MCF 10A (cell line): ENCODE measurements around the gene FIS1. TPM values are rescaled to one million over a fixed set of nuclear protein-coding genes. Genes with fewer than 3 reads are reported as not detected.
"Not testable (repeated sequence)": the region's sequence is repeated elsewhere in the genome, so short reads cannot be mapped to it uniquely, and the experiment has no call there.

Source experiments
- BruUV-seq: library from RNA; stranded (reverse); fragments of 400-500 nt; replicated peaks from 2 replicates; lab custom pipeline; 2021; lab: Mats Ljungman, UMichigan
- CTCF ChIA-PET: fragments of 300-600 bp; sonication (Branson Sonifier 250); formaldehyde crosslinking; extraction: SDS; loops from one replicate; lab custom pipeline; 2021; ENCODE audit warnings: antibody characterized with exemption, inconsistent platforms; lab: Yijun Ruan, JAX
- POLR2A ChIA-PET: fragments of 300-600, 350-650 bp; sonication (Branson Sonifier 250); formaldehyde crosslinking; extraction: SDS; loops from one replicate; lab custom pipeline; 2020; ENCODE audit warnings: antibody characterized with exemption, inconsistent platforms; lab: Yijun Ruan, JAX
- DNase-seq: peaks from one replicate; pipeline ENCODE4 v3.0.0-alpha.2; 2018; ENCODE audit not compliant: unreplicated experiment
- H3K27ac Mint-ChIP-seq: one replicate; pipeline ENCODE4 v1.8.0; 2022; ENCODE audit warnings: mild to moderate bottlenecking, low read depth, mixed read lengths; ENCODE audit not compliant: unreplicated experiment
- H3K27me3 Mint-ChIP-seq: one replicate; pipeline ENCODE4 v1.8.0; 2022; ENCODE audit warnings: mixed read lengths; ENCODE audit not compliant: insufficient read depth, unreplicated experiment
- H3K36me3 Mint-ChIP-seq: one replicate; pipeline ENCODE4 v1.8.0; 2022; ENCODE audit warnings: mild to moderate bottlenecking, moderate library complexity, mixed read lengths; ENCODE audit not compliant: insufficient read depth, unreplicated experiment
- H3K4me1 Mint-ChIP-seq: one replicate; pipeline ENCODE4 v1.8.0; 2022; ENCODE audit warnings: mixed read lengths; ENCODE audit not compliant: insufficient read depth, unreplicated experiment
- H3K4me3 Mint-ChIP-seq: one replicate; pipeline ENCODE4 v1.8.0; 2022; ENCODE audit warnings: mild to moderate bottlenecking, moderate library complexity, mixed read lengths; ENCODE audit not compliant: unreplicated experiment
- H3K9me3 Mint-ChIP-seq: one replicate; pipeline ENCODE4 v1.8.0; 2022; ENCODE audit warnings: mixed read lengths; ENCODE audit not compliant: unreplicated experiment
- CTCF ChIP-seq: fragments of 200-600 bp; IDR thresholded peaks from one replicate; pipeline ENCODE4 v1.8.0; 2022; ENCODE audit warnings: antibody characterized with exemption, mild to moderate bottlenecking; ENCODE audit not compliant: unreplicated experiment
- intact Hi-C: fragments of 100-400 bp; cut with micrococcal nuclease; formaldehyde crosslinking; loops from 2 replicates; pipeline ENCODE4 v1.14.1; 2022
- total RNA-seq: library from RNA; stranded (reverse); gene quantifications from 2 replicates; pipeline ENCODE4 v1.2.3, GENCODE V29; 2022

Gene FIS1
- total RNA-seq, 1 experiment from 2014 or later: 213 TPM

- Mint-ChIP-seq H3K36me3 (no peaks in the 10 kb centered on the region), H3K9me3 (no peaks in the 10 kb centered on the region), H3K4me1 (no peaks in the 10 kb centered on the region), H3K27me3 (no peaks in the 10 kb centered on the region), H3K4me3 (no peak overlapping the region), H3K27ac (no peak overlapping the region)
- BruUV-seq: no TSS peak
- TF ChIP-seq CTCF: no peak
- DNase-seq: no peak
- ChIA-PET CTCF (interaction anchor here (0.9 to 2.1 kb wide), 4 partner anchors 10 to 21 kb away, joined by 3 to 10 read pairs (median 3); no protein-coding TSS in a partner anchor), POLR2A (interaction anchor here (0.6 kb wide), 1 partner anchor 56 kb away, joined by 3 read pairs; the partner anchor contains the start of gene IFT22)
- intact Hi-C loops: no loop called here
Observed at GRCh38 chr7:101265622-101266516, 21.0 kb upstream of the FIS1 start.

GRCh38 chr7:101264102-101264706 is 19.3 kb upstream of the FIS1 start:
- BruUV-seq, H3K9me3 Mint-ChIP-seq, intact Hi-C loops, H3K4me3 Mint-ChIP-seq, H3K36me3 Mint-ChIP-seq, H3K27ac Mint-ChIP-seq, H3K4me1 Mint-ChIP-seq, H3K27me3 Mint-ChIP-seq: not testable (repeated sequence)
- ChIA-PET CTCF (interaction anchor here (0.5 to 2.1 kb wide), 2 partner anchors 19 to 206 kb away, joined by 3 to 10 read pairs; no protein-coding TSS in a partner anchor), POLR2A (interaction anchor here (0.7 kb wide), 1 partner anchor 20 kb away, joined by 3 read pairs; no protein-coding TSS in a partner anchor)
- DNase-seq: peak; percentile 19

GRCh38 chr7:101258243-101258731 is 13.4 kb upstream of the FIS1 start:
- no peaks in the 10 kb centered on the region for H3K9me3 Mint-ChIP-seq
- DNase-seq: no peak
- H3K4me3 Mint-ChIP-seq: no peak overlapping the region
- no TSS peak for BruUV-seq
- TF ChIP-seq CTCF: no peak
- no peak overlapping the region for H3K27ac Mint-ChIP-seq
- H3K36me3 Mint-ChIP-seq: no peaks in the 10 kb centered on the region
- H3K27me3 Mint-ChIP-seq: no peaks in the 10 kb centered on the region
- ChIA-PET CTCF (interaction anchor here (0.6 to 1.2 kb wide), 5 partner anchors 14 to 174 kb away, joined by 3 to 6 read pairs (median 3); partner anchors contain the start of gene FIS1), POLR2A (interaction anchor here (1.1 kb wide), 1 partner anchor 64 kb away, joined by 3 read pairs; the partner anchor contains the start of gene IFT22)
- no peaks in the 10 kb centered on the region for H3K4me1 Mint-ChIP-seq
- intact Hi-C loops: no loop called here

GRCh38 chr7:101255796-101256195 is 10.9 kb upstream of the FIS1 start:
- H3K4me1 Mint-ChIP-seq: peaks cover 5% of the 10 kb centered on the region
- H3K4me3 Mint-ChIP-seq: no peak overlapping the region
- ChIA-PET POLR2A (no interaction called here), CTCF (interaction anchor here (0.6 to 3.7 kb wide), 6 partner anchors 11 to 112 kb away, joined by 3 to 16 read pairs (median 4); partner anchors contain the start of gene FIS1)
- TF ChIP-seq CTCF: no peak
- DNase-seq: no peak
- H3K36me3 Mint-ChIP-seq: peaks cover 10% of the 10 kb centered on the region
- no TSS peak for BruUV-seq
- no peaks in the 10 kb centered on the region for H3K27me3 Mint-ChIP-seq
- H3K27ac Mint-ChIP-seq: no peak overlapping the region
- intact Hi-C loops: no loop called here
- H3K9me3 Mint-ChIP-seq: no peaks in the 10 kb centered on the region

- DNase-seq, H3K4me3 Mint-ChIP-seq, intact Hi-C loops, BruUV-seq, H3K4me1 Mint-ChIP-seq, H3K27ac Mint-ChIP-seq, H3K9me3 Mint-ChIP-seq, H3K27me3 Mint-ChIP-seq: not testable (repeated sequence)
- peaks cover 19% of the 10 kb centered on the region for H3K36me3 Mint-ChIP-seq
- POLR2A ChIA-PET: interaction anchor here (0.9 to 2.0 kb wide), 2 partner anchors 9 to 69 kb away, joined by 3 to 16 read pairs; partner anchors contain the start of gene IFT22
- CTCF ChIA-PET: interaction anchor here (1.7 to 3.7 kb wide), 4 partner anchors 9 to 359 kb away, joined by 3 to 16 read pairs (median 9); partner anchors contain the start of gene FIS1
Observed at GRCh38 chr7:101253199-101253598, 8.3 kb upstream of the FIS1 start.
